ENCODE results near the gene CYB5RL.

Gene CYB5RL

DNA sequence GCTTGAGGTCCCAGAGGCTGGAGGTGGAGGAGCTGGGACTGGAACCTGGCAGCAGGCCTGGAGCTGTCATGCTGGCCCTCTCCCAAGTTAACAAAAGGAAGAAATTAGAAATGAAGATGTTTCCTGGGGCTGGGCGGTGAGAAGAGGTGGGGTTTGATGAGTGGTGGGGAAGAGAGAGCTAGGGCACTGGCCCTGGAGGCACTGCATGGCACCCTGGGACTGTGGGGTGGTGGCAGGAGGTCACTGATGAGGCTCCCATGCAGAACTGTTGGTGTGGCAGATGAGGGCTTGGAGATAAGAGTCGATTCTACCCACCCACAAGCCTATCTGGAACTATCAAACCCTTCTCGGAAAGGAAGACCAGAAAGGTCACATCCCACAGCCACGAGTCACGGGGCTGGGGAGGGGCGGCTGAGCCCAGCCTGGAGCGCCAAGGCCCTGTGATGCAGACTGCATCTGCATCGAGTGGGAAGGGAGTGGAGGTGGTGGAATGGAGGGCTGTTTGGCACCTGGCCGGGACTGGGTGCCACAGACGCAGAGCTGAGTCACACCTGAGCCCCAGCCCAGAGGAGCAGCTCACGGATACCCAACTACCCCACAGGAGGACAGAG is 29.6 kb upstream of the CYB5RL start:
- DNase-seq (peak; percentile 40), ATAC-seq (ENCODE audit: insufficient read depth, low read depth) (peak; percentile 63)
- Histone ChIP-seq H3K4me3 (ENCODE audit: low read depth in 1 of 2, low read length in 2 of 2) (no peak overlapping the region), H3K27ac (ENCODE audit: low read length) (no peak overlapping the region; the same call in 1 of the 2 replicates), H3K36me3 (ENCODE audit: insufficient read depth, low read length) (peaks cover 54% of the 10 kb centered on the region), H3K4me1 (ENCODE audit: insufficient read depth, low read length) (no peaks in the 10 kb centered on the region), H3K9me3 (ENCODE audit: insufficient read depth, low read length, severe bottlenecking) (no peaks in the 10 kb centered on the region), H4K20me1 (ENCODE audit: insufficient read depth, low read length) (0 out of 2 replicates have a peak, but pooled peaks cover 7% of the 10 kb centered on the region), H2AFZ (ENCODE audit: low read depth, low read length) (no peak overlapping the region), H3K4me2 (ENCODE audit: insufficient read depth, low read length) (no peak overlapping the region), H3K79me2 (ENCODE audit: insufficient read depth, low read length) (no peaks in the 10 kb centered on the region), H3K9ac (ENCODE audit: low read depth, low read length) (no peak overlapping the region), H3K27me3 (ENCODE audit: insufficient read depth, low read length, poor library complexity) (no peaks in the 10 kb centered on the region)
- no peak for TF ChIP-seq EZH2 (IDR thresholded peaks at IDR 0.05; ENCODE audit: borderline replicate concordance, low read depth, low read length, severe bottlenecking)
- TF ChIP-seq, protein P1, sequence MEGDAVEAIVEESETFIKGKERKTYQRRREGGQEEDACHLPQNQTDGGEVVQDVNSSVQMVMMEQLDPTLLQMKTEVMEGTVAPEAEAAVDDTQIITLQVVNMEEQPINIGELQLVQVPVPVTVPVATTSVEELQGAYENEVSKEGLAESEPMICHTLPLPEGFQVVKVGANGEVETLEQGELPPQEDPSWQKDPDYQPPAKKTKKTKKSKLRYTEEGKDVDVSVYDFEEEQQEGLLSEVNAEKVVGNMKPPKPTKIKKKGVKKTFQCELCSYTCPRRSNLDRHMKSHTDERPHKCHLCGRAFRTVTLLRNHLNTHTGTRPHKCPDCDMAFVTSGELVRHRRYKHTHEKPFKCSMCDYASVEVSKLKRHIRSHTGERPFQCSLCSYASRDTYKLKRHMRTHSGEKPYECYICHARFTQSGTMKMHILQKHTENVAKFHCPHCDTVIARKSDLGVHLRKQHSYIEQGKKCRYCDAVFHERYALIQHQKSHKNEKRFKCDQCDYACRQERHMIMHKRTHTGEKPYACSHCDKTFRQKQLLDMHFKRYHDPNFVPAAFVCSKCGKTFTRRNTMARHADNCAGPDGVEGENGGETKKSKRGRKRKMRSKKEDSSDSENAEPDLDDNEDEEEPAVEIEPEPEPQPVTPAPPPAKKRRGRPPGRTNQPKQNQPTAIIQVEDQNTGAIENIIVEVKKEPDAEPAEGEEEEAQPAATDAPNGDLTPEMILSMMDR (IDR thresholded peaks at IDR 0.05; ENCODE audit: borderline replicate concordance, extremely low read depth, low read length, poor library complexity, severe bottlenecking): no peak

DNA sequence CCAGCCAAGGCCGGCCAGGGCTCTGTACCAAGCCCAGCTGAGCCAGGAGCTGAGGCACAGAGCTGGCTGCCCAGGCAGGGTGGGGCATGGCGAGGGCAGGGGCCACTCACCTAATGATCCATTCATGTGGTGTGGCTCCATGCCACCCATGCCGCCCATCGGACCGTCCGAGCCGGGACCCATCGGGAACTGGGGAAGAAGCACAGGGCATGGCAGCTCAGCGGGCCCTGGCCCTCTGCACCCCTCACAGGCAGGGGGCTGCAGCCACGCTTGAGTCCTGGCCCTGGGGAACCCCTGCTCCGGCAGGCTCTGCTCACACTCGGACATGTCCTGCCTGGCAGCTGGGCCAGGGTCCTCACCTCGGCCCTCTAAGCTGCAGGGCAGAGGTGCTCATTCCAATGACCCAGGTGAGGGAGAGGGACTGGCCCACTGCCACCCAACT is 28.8 kb upstream of the CYB5RL start:
- no peak for DNase-seq
- TF ChIP-seq EZH2 (IDR thresholded peaks at IDR 0.05; ENCODE audit: borderline replicate concordance, low read depth, low read length, severe bottlenecking): no peak
- TF ChIP-seq, protein P1 (IDR thresholded peaks at IDR 0.05; ENCODE audit: borderline replicate concordance, extremely low read depth, low read length, poor library complexity, severe bottlenecking): no peak
- H3K9ac ChIP-seq (ENCODE audit: low read depth, low read length): no peak overlapping the region

DNA sequence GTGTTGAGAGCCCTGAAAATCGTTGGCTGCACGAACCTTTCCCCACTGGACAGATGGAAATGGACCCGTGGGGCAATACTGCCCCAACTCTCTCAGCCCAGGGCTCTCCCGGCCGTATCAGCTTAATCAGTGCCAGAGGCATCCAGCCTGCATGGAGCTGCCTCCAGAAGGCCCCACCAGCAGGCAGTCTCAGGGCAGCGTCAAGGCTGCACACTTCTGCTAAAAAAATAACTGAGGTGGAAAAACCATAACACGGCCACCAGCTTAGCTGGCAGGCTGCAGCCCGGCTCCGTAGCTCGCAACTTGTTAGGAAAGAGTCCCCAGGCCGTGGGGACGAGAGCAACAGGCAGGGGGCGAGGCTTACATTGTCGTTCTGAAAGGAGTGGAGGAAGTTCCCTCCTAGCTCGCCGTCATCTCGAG is 28.1 kb upstream of the CYB5RL start:
- TF ChIP-seq, protein P1 (IDR thresholded peaks at IDR 0.05; ENCODE audit: borderline replicate concordance, extremely low read depth, low read length, poor library complexity, severe bottlenecking): peak; percentile 13
- no peak for TF ChIP-seq EZH2 (IDR thresholded peaks at IDR 0.05; ENCODE audit: borderline replicate concordance, low read depth, low read length, severe bottlenecking)
- no peak overlapping the region for H2AFZ ChIP-seq (ENCODE audit: low read depth, low read length)
- no peak overlapping the region for H3K27ac ChIP-seq (ENCODE audit: low read length)
- H3K4me3 ChIP-seq (ENCODE audit: low read depth in 1 of 2, low read length in 2 of 2): no peak overlapping the region
- H3K9me3 ChIP-seq (ENCODE audit: insufficient read depth, low read length, severe bottlenecking): no peaks in the 10 kb centered on the region
- no peak overlapping the region for H3K4me2 ChIP-seq (ENCODE audit: insufficient read depth, low read length)
- no peaks in the 10 kb centered on the region for H3K4me1 ChIP-seq (ENCODE audit: insufficient read depth, low read length)
- no peak overlapping the region for H3K9ac ChIP-seq (ENCODE audit: low read depth, low read length)
- ATAC-seq (ENCODE audit: insufficient read depth, low read depth) (no peak), DNase-seq (no peak)
- peaks cover 10% of the 10 kb centered on the region; the same call in 1 of the 2 replicates for H4K20me1 ChIP-seq (ENCODE audit: insufficient read depth, low read length)
- no peaks in the 10 kb centered on the region for H3K27me3 ChIP-seq (ENCODE audit: insufficient read depth, low read length, poor library complexity)
- H3K36me3 ChIP-seq (ENCODE audit: insufficient read depth, low read length): peaks cover 52% of the 10 kb centered on the region
- H3K79me2 ChIP-seq (ENCODE audit: insufficient read depth, low read length): no peaks in the 10 kb centered on the region

More for the DNA sequence above, 28.8 kb upstream of the CYB5RL start:
- Histone ChIP-seq H3K4me1 (ENCODE audit: insufficient read depth, low read length) (no peaks in the 10 kb centered on the region), H3K9me3 (ENCODE audit: insufficient read depth, low read length, severe bottlenecking) (no peaks in the 10 kb centered on the region), H4K20me1 (ENCODE audit: insufficient read depth, low read length) (peaks cover 7% of the 10 kb centered on the region; the same call in 1 of the 2 replicates), H3K4me3 (ENCODE audit: low read depth in 1 of 2, low read length in 2 of 2) (no peak overlapping the region), H3K79me2 (ENCODE audit: insufficient read depth, low read length) (no peaks in the 10 kb centered on the region), H2AFZ (ENCODE audit: low read depth, low read length) (no peak overlapping the region), H3K36me3 (ENCODE audit: insufficient read depth, low read length) (peaks cover 52% of the 10 kb centered on the region), H3K27me3 (ENCODE audit: insufficient read depth, low read length, poor library complexity) (no peaks in the 10 kb centered on the region), H3K4me2 (ENCODE audit: insufficient read depth, low read length) (no peak overlapping the region), H3K27ac (ENCODE audit: low read length) (no peak overlapping the region)
- ATAC-seq (ENCODE audit: insufficient read depth, low read depth): no peak
